ENCODE results near the gene TMEM132D. TPM values are rescaled to one million over a fixed set of nuclear protein-coding genes. Genes with fewer than 3 reads are reported as not detected.

The TMEM132D gene
- total RNA-seq, 1 donor from 2014 or later, result 1.1 TPM

DNA sequence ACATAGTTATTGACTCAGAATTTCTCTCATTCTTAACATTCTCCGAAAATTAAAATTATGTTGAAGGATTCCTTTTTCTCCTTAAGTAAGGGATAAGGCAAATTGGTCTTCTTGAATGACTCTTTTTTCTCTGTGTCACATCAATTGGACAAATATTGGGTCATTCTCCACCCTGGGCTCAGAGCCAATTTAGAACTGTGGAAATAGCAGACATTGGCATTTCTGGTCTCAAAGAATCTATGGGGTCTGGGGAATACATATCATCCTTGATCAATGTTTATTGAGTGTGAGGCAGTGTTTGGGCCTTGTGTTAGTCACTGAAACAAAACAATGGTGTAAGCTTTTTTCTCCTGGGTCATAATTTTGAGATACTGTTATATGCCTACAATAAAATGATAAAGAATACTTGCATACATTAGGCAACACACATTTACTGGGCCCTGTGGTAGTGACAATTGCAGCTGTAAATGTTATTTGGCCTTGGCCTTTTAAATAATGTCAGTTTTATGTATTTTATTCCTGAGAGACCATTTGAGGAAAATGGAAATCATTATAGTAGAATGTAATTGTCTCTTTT, 414.6 kb downstream of the TMEM132D start:
- H2AFZ ChIP-seq (replicated peaks), result no peak overlapping the region
- no peak overlapping the region for H3K4me3 ChIP-seq
- H3K27me3 ChIP-seq, result no peaks in the 10 kb centered on the region
- no peaks in the 10 kb centered on the region for H3K79me2 ChIP-seq (ENCODE audit: low read depth)
- H3F3A ChIP-seq (ENCODE audit: low read depth), result no peaks in the 10 kb centered on the region
- H3K4me1 ChIP-seq, result no peaks in the 10 kb centered on the region
- Mint-ChIP-seq H3K36me3 (peaks cover 2% of the 10 kb centered on the region), H3K9me3 (peaks cover 15% of the 10 kb centered on the region), H3K27me3 (ENCODE audit: insufficient read depth, low read depth) (peaks cover 2% of the 10 kb centered on the region), H3K4me3 (no peak overlapping the region), H3K27ac (no peak overlapping the region), H3K4me1 (peaks cover 14% of the 10 kb centered on the region)
- no peak overlapping the region for H3K27ac ChIP-seq
- DNase-seq (ENCODE audit: low spot score), result no peak
- H3K36me3 ChIP-seq, result no peaks in the 10 kb centered on the region
- H3K9ac ChIP-seq, result no peak overlapping the region
- H3K4me2 ChIP-seq, result no peak overlapping the region
- no peaks in the 10 kb centered on the region for H3K9me3 ChIP-seq (ENCODE audit: low read depth)
- no peak for TF ChIP-seq EZH2 (IDR thresholded peaks at IDR 0.05)
- TF ChIP-seq EZH2phosphoT487 (IDR thresholded peaks at IDR 0.05), result no peak
- TF ChIP-seq, protein P1, sequence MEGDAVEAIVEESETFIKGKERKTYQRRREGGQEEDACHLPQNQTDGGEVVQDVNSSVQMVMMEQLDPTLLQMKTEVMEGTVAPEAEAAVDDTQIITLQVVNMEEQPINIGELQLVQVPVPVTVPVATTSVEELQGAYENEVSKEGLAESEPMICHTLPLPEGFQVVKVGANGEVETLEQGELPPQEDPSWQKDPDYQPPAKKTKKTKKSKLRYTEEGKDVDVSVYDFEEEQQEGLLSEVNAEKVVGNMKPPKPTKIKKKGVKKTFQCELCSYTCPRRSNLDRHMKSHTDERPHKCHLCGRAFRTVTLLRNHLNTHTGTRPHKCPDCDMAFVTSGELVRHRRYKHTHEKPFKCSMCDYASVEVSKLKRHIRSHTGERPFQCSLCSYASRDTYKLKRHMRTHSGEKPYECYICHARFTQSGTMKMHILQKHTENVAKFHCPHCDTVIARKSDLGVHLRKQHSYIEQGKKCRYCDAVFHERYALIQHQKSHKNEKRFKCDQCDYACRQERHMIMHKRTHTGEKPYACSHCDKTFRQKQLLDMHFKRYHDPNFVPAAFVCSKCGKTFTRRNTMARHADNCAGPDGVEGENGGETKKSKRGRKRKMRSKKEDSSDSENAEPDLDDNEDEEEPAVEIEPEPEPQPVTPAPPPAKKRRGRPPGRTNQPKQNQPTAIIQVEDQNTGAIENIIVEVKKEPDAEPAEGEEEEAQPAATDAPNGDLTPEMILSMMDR (IDR thresholded peaks at IDR 0.05), result no peak
- no peaks in the 10 kb centered on the region for H4K20me1 ChIP-seq (ENCODE audit: low read depth)

DNA sequence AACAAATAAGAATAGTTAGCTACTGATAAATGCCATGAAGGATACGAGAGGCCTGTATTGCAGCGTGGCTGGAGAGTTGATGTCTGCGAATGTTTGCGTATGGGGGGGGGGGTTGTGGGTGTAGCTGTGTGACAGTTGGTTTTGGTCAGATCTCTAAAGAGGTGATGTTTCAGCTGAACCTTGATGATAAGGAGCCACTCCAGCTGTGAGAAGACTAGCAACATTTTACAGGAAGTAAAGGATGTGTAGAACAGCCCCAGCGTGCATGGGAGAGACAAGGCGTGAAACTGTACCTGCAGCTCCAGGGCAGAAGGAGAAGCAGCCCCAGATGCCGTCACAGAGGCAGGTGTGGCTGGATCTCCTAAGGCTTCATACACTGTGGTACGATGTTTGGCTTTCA, 416.9 kb downstream of the TMEM132D start:
- Histone ChIP-seq H3K4me3 (no peak overlapping the region), H3K4me1 (no peaks in the 10 kb centered on the region), H3K27me3 (no peaks in the 10 kb centered on the region), H3K9me3 (ENCODE audit: low read depth) (no peaks in the 10 kb centered on the region), H4K20me1 (ENCODE audit: low read depth) (no peaks in the 10 kb centered on the region), H3K79me2 (ENCODE audit: low read depth) (no peaks in the 10 kb centered on the region), H3F3A (ENCODE audit: low read depth) (no peaks in the 10 kb centered on the region), H3K9ac (no peak overlapping the region), H2AFZ (replicated peaks) (no peak overlapping the region), H3K36me3 (no peaks in the 10 kb centered on the region), H3K27ac (no peak overlapping the region), H3K4me2 (no peak overlapping the region)
- DNase-seq (ENCODE audit: low spot score), result no peak
- H3K9me3 Mint-ChIP-seq, result peaks cover 12% of the 10 kb centered on the region
- peaks cover 2% of the 10 kb centered on the region for H3K36me3 Mint-ChIP-seq
- H3K4me1 Mint-ChIP-seq, result peaks cover 11% of the 10 kb centered on the region
- no peak overlapping the region for H3K27ac Mint-ChIP-seq
- no peaks in the 10 kb centered on the region for H3K27me3 Mint-ChIP-seq (ENCODE audit: insufficient read depth, low read depth)
- TF ChIP-seq, protein P1 (IDR thresholded peaks at IDR 0.05), result no peak
- TF ChIP-seq EZH2phosphoT487 (IDR thresholded peaks at IDR 0.05) (no peak), EZH2 (IDR thresholded peaks at IDR 0.05) (no peak)
- no peak overlapping the region for H3K4me3 Mint-ChIP-seq

DNA sequence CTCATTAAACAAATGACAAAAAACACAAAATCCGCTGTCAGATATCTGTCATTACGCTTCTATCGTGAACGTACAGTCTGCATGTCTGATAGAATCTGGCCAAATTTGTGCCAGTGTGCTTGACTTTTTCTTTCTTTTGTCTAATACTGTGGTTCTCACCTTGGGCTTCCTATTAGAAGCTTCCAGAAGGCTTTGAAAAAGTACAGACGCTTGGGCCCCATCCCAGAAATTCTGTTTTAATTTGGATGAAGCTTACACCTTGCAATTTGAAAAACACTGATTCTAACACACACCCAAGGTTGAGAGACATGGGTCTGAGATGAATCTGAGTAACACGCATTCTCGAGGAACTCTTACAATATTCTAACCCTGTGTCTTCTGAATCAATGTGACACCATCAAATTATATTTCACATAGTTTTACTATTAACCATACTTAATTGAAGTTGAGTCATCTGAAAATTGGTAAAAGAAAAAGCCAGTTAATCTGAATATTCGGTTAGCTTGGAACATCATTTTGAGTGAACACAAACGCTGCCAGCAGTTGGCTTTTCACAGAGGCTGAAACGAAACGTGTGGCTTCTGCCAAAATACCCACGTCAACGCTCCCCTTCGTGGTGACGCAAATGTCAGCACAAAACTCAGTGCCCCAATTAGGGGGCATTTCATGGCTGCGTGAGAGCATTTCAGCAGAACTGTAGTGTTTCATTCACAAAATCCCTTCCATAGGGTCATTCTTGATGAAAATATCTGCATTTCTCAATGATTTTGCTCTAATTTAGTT, 420.5 kb downstream of the TMEM132D start:
- Mint-ChIP-seq H3K4me3 (no peak overlapping the region), H3K27ac (no peak overlapping the region), H3K4me1 (no peaks in the 10 kb centered on the region), H3K9me3 (peaks cover 2% of the 10 kb centered on the region), H3K36me3 (peaks cover 8% of the 10 kb centered on the region), H3K27me3 (ENCODE audit: insufficient read depth, low read depth) (peaks cover 2% of the 10 kb centered on the region)
- H4K20me1 ChIP-seq (ENCODE audit: low read depth), result no peaks in the 10 kb centered on the region
- H2AFZ ChIP-seq (replicated peaks), result no peak overlapping the region
- no peaks in the 10 kb centered on the region for H3K36me3 ChIP-seq
- TF ChIP-seq EZH2 (IDR thresholded peaks at IDR 0.05), result no peak
- TF ChIP-seq, protein P1 (IDR thresholded peaks at IDR 0.05), result no peak
- TF ChIP-seq EZH2phosphoT487 (IDR thresholded peaks at IDR 0.05), result no peak
- no peak overlapping the region for H3K9ac ChIP-seq
- no peak overlapping the region for H3K4me3 ChIP-seq
- H3F3A ChIP-seq (ENCODE audit: low read depth), result no peaks in the 10 kb centered on the region
- H3K27me3 ChIP-seq, result no peaks in the 10 kb centered on the region
- H3K4me1 ChIP-seq, result no peaks in the 10 kb centered on the region
- DNase-seq (ENCODE audit: low spot score), result no peak
- no peak overlapping the region for H3K4me2 ChIP-seq
- H3K79me2 ChIP-seq (ENCODE audit: low read depth), result no peaks in the 10 kb centered on the region
- no peak overlapping the region for H3K27ac ChIP-seq
- H3K9me3 ChIP-seq (ENCODE audit: low read depth), result no peaks in the 10 kb centered on the region
